Stimulated activated CD8-positive, alpha-beta memory T cell treated with anti-CD3 and anti-CD28 coated beads, Interleukin-12 subunit alpha, Interleukin-12 subunit beta, amount 100 ng/mL, for 4 hours (primary cell): ENCODE measurements around the gene MYBPC3.

Source experiments
- DNase-seq: peaks from one replicate; pipeline ENCODE4 v3.0.0-alpha.2; 2020; ENCODE audit warnings: low read depth

MYBPC3 gene

DNA sequence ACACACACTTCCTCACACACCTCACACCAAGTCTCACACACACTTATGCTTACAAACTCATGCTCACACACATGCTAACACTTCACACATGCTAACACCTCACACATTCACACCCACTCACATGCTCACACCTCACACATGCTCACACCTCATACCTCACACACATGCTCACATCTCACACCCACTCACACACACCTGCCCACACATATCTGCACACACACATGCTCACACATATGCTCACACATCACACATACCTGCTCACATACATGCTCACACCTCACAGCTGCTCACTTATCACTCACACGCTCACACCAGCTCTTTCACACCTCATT is 4.5 kb upstream of the MYBPC3 start:
- no peak for DNase-seq

DNA sequence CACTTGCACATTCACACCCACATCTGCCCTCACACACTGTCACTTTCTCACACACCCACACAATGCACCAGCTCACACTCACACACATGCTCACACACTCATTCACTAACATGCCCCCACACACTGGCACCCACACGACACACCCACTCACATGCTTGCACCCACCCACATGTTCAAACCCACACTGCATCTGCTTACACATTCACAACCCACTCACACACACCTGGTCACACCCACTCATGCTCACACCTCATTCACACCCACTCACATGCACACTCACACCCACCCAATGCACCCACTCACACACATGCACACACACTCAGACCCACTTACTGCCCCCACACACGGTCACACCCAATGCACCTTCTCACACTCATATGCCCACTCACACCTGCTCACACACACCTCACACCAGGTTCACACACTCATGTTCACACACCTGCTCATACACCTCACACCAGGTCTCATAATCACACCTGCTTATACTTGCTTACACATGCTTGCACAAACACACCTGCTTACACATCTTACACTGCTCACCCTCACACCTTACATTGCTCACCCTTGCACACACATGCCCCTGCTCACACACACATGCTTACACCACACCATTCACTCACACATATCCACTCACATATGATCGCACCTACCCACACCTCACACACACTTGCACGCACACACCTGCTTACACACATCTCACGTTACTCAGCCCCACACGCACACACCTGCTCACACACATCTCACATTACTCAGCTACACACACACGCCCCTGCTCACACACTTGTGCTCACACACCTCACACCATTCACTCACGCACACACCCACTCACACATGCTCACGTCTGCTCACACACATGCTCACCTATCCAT is 3.9 kb upstream of the MYBPC3 start:
- DNase-seq: no peak

DNA sequence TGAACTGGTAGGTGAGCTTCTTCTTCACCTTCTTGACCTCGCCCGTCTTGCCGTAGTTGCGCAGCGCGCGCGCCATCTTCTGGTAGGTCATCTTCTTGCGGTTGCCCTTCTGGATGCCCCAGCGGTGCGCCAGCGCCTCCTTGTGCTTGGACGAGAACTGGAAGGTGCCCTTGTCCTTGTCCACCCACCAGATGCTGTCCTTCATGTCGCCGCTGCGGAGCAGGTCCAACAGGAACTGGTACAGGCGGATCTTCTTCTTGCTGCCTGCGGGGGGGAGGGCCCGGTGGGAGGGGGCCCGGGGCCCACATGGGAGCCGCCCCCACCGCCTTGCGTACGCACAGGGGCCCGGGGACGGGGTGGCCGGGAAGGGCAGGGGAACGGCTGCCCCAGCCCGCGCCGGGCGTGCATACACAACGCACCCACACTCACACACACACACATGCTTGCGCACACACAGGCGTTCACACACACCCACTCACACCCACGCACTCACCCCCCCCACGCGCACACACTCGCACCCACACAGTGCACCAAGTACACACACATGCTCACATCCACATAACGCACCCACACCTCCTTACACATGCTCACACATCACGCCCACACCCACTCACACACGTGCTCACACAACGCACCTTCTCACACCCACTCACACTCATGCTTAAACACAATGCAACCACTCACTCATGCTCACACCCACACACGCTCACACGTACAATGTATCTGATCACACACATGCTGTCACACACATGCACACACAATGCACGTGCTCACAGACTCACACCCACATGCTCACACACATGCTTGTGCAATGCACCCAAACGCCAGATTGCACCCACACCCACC is 3.0 kb upstream of the MYBPC3 start:
- DNase-seq: no peak

- no peak for DNase-seq
Measured at GRCh38 chr11:47354913-47355282, 2.4 kb upstream of the MYBPC3 start.

GRCh38 chr11:47353978-47354774 is 1.7 kb upstream of the MYBPC3 start:
- no peak for DNase-seq

GRCh38 chr11:47351156-47352126 is 1.1 kb downstream of the MYBPC3 start:
- DNase-seq: no peak

GRCh38 chr11:47350315-47350714 is 2.2 kb downstream of the MYBPC3 start:
- DNase-seq: no peak

GRCh38 chr11:47349521-47350095 is 2.9 kb downstream of the MYBPC3 start:
- no peak for DNase-seq

DNA sequence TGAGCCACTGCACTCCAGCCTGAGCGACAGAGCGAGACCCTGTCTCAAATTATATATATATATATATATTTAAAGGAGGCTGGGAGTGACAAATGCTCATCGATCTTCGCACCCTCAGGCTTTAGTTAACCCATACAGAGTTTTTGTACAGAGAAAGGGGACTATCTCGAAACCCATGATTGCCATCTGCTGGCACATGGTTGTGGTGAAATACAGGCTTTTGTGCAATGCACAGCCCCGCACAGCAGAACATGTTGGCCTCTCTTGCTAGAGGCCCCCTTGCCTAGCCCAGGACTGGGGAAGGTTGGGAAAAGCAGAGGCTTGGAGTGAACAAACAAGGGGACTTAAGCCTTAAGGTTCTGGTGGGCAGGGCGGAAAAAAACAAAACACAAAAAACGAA is 3.6 kb downstream of the MYBPC3 start:
- no peak for DNase-seq

- no peak for DNase-seq
Measured at GRCh38 chr11:47348131-47348802, 4.2 kb downstream of the MYBPC3 start.

DNA sequence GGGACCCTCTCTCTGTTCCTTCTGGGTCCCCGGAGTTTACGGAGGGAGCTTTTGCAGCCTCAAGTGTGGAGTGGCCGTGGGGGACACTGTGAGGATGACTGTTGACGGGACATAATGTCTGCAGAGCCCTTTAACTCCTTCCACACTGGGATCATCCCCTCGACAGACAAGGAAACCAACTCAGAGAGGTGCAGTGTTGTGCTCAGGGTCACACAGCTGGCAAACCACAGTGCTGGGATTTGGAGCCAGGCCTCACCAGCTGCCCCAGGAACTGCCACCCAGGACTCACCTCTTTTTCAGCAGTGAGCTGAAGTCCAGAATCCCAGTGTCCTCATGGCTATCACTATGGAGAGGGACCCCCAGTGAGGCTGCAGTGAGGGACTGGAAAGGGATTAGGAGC is 5.4 kb downstream of the MYBPC3 start:
- DNase-seq: no peak

GRCh38 chr11:47345890-47346563 is 6.5 kb downstream of the MYBPC3 start:
- no peak for DNase-seq

GRCh38 chr11:47342854-47343253 is 9.6 kb downstream of the MYBPC3 start:
- no peak for DNase-seq

GRCh38 chr11:47342036-47342803 is 10.3 kb downstream of the MYBPC3 start:
- no peak for DNase-seq

GRCh38 chr11:47340980-47341775 is 11.3 kb downstream of the MYBPC3 start:
- DNase-seq: no peak

DNA sequence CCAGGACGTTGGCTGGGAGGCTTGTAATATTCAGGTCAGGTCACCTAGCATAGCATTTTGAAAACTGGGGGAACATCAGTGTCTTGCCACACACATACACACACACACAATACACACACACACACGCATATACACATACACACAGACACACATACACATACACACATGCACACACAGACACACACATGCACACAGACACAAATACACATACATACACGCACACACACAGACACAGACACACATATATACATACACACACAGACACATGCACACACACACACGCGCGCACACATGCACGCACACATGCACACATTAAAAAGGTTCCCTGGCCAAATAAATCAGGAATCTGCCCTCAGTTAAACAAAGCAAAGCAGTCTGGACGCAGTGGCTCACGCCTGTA is 12.5 kb downstream of the MYBPC3 start:
- no peak for DNase-seq

GRCh38 chr11:47338396-47339241 is 13.9 kb downstream of the MYBPC3 start:
- no peak for DNase-seq
